Left renal pelvis (tissue), 4 donors: ENCODE measurements around the gene EBF3. TPM values are rescaled to one million over a fixed set of nuclear protein-coding genes. Genes with fewer than 3 reads are reported as not detected.

Experiments
- DNase-seq, 4 donors: peaks; one replicate each; pipeline ENCODE4 v3.0.0-alpha.2; 2013; ENCODE audit warnings: low read depth in 4 of 4, low spot score in 3 of 4
- polyA plus RNA-seq, 4 donors: library from polyadenylated mRNA; unstranded; fragments of 120-200 nt; gene quantifications; one replicate each; pipeline ENCODE4 v1.2.1, GENCODE V29; 2013; ENCODE audit not compliant: insufficient read length in 4 of 4

The EBF3 gene
- polyA plus RNA-seq, 4 donors, result 1.8 to 47.4 (median 3.6) TPM

- DNase-seq, result no peak
These were observed 4.3 kb downstream of the EBF3 start for GRCh38 chr10:129959544-129960480.

DNA sequence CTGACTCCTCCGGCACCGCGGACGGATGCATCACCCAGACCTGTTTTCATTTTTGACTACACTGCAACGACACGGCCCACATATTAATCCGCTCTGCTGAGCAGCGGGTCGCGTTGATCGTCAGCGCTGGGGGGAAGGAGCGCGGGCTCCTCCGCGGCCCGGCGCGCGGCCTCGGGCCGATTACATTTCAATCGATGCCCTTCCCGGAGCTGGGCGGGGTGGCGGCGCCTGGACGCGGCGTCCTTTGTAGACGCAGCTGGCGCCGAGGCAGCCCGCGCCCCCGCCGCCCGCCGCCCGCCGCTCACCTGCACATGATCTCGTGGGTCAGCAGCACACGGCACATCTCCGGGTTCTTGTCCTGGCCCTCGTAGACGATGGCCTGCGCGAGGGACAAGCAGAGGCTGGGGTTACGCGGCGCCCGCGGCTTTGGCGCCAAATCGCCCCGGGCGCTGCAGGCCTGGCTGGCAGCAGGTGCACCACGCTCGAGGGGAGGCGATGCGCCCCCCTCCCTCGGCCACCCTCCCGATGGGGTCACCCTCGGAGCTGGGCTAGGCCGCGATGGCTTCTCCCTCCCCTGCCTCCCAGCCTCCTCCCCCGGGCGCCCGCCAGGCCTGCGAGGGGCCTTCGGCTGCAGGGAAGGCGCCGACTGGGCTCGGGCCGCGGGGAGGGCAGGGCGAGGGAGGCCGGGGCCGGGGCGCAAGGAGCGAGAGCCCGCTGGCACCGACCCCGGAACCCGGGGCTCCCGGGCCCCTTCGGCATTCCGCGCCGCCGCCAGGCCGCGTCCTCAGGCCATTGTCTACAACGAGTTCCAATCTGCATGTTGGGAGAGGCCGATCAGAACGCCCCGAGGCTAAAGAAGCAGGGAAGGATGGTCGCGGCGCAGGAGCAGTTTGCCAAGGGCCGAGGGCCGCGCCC, 5.2 kb downstream of the EBF3 start:
- DNase-seq, result no peak

GRCh38 chr10:129958148-129958628, 5.9 kb downstream of the EBF3 start:
- DNase-seq, result no peak

GRCh38 chr10:129956876-129957673, 7.0 kb downstream of the EBF3 start:
- no peak for DNase-seq

GRCh38 chr10:129956286-129956670, 7.8 kb downstream of the EBF3 start:
- DNase-seq, result no peak

GRCh38 chr10:129955601-129956285, 8.3 kb downstream of the EBF3 start:
- DNase-seq, result no peak

GRCh38 chr10:129954492-129955315, 9.4 kb downstream of the EBF3 start:
- no peak for DNase-seq

- no peak for DNase-seq
These were observed 10.7 kb downstream of the EBF3 start for GRCh38 chr10:129953119-129954051.

DNA sequence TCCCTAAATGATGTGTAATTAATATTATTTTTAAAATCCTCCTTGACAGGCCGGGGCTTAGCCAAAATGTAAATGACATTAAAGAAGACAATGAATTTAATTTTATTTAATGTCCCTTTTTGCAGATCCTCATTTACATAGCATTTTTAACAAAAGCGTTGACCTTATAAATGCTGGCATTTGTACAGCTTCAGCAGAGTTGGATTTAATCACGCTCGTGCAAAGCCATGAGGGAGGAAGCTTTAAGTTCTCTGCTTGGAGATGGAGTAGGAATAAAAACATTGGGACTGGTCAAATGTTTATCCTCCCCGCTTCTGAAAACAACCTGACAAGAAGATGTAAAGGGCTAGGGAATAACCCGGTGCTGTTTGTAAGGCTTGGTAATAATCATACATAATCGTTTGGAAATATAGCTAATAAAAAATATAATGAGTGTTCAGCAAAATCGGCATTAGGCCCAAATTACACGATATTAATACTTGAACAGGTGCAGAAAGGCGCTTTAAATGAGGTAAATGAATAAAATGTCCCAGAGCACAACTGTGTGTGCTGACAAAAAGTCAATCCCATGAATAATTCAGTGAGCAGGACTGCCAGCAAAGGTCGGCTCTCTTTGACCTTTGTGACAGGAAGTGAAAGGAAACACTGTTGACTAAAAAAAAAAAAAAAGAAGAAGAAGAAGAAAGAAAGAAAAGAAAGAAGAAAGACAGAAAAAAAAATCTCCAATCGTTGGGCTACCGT, 11.5 kb downstream of the EBF3 start:
- no peak for DNase-seq

GRCh38 chr10:129951970-129952265, 12.2 kb downstream of the EBF3 start:
- no peak for DNase-seq

GRCh38 chr10:129951101-129951969, 12.7 kb downstream of the EBF3 start:
- DNase-seq, result no peak

- no peak for DNase-seq
These were observed 13.4 kb downstream of the EBF3 start for GRCh38 chr10:129950676-129951075.

GRCh38 chr10:129949891-129950291, 14.2 kb downstream of the EBF3 start:
- DNase-seq, result no peak

DNA sequence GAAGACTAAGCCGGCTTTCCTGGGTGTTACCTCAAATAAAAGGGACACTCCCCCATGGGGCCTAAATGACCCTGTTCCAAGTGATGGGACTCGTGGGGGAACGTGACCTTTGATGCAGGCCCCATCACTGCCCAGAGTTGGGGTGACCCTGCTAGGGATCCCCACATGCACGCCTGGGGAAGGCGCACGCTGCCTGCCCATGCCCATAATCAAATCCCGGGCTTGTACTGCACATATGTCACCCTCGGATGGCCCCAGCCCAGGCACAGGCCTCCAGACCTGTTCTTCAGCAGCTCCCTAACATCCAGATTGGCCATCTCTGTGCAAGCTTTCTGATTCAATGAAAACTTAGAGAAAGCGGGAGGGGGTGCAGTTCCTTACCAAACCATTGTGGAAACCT, 14.7 kb downstream of the EBF3 start:
- no peak for DNase-seq

DNA sequence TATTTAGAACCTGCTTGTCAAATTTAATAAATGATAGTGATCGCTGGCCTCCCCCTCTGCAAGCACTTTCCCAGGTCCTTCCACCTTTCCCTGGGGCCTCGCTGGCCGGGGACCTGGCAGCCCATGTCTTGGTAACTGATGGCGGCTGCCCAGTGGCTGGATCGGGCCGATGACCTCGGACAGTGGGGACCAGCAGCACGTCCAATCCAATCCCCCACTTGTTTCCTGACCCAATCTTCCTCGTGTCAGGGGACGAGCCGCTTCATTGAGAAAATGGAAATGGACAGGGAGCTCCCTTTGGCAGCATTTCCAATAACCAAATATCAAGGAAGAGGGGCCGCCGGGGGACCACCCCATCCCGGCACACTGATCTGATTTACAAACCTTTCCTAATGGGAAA, 17.2 kb downstream of the EBF3 start:
- DNase-seq, result no peak

- no peak for DNase-seq
These were observed 17.9 kb downstream of the EBF3 start for GRCh38 chr10:129945941-129946760.
